GM12878 (cell line): ENCODE results near the gene MXRA7. TPM values are rescaled to one million over a fixed set of nuclear protein-coding genes. Genes with fewer than 3 reads are reported as not detected.

Experiments
- CBFB ChIP-seq: IDR thresholded peaks from 2 replicates; pipeline ENCODE4 v1.6.1; 2016; ENCODE audit warnings: antibody characterized with exemption, low read depth
- CEBPZ ChIP-seq: fragments of 150-350 bp; IDR thresholded peaks from 2 replicates; pipeline ENCODE4 v1.6.1; 2016; ENCODE audit warnings: low read depth, low read length
- ESRRA ChIP-seq: IDR thresholded peaks from 2 replicates; pipeline ENCODE4 v1.6.1; 2012; ENCODE audit warnings: mild to moderate bottlenecking, low read length, improper control_type of control experiment
- HDAC6 ChIP-seq: fragments of 200-600 bp; sonication (generic); IDR thresholded peaks from one replicate; pipeline ENCODE4 v1.8.0; 2017; ENCODE audit warnings: antibody characterized with exemption; ENCODE audit not compliant: unreplicated experiment
- KDM1A ChIP-seq: fragments of 200-600 bp; sonication (generic); IDR thresholded peaks from 2 replicates; pipeline ENCODE4 v1.6.1; 2016; ENCODE audit warnings: borderline replicate concordance
- KLF5 ChIP-seq: fragments of 450-650 bp; IDR thresholded peaks from 2 replicates; pipeline ENCODE4 v1.6.1; 2014; ENCODE audit warnings: mild to moderate bottlenecking; ENCODE audit not compliant: partially characterized antibody
- MEF2B ChIP-seq: fragments of 450-650 bp; IDR thresholded peaks from 2 replicates; pipeline ENCODE4 v1.6.1; 2018; ENCODE audit warnings: mild to moderate bottlenecking, moderate library complexity; ENCODE audit not compliant: partially characterized antibody, poor library complexity, severe bottlenecking
- MYC ChIP-seq: IDR thresholded peaks from 2 replicates; pipeline ENCODE4 v1.6.1; 2011; ENCODE audit warnings: mild to moderate bottlenecking, low read length, moderate library complexity, inconsistent platforms; ENCODE audit not compliant: insufficient read depth, insufficient replicate concordance, insufficient read length, severe bottlenecking
- NFXL1 ChIP-seq: fragments of 450-650 bp; IDR thresholded peaks from 2 replicates; pipeline ENCODE4 v1.6.1; 2017; ENCODE audit warnings: antibody characterized with exemption, mild to moderate bottlenecking, borderline replicate concordance
- NKRF ChIP-seq: fragments of 450-650 bp; conservative IDR thresholded peaks from 2 replicates; pipeline ENCODE4 v1.6.1; 2017; ENCODE audit warnings: mild to moderate bottlenecking, moderate library complexity
- NR2C1 ChIP-seq: fragments of 450-650 bp; IDR thresholded peaks from 2 replicates; pipeline ENCODE4 v1.6.1; 2017; ENCODE audit warnings: antibody characterized with exemption, mild to moderate bottlenecking, moderate library complexity
- PAX5 ChIP-seq: IDR thresholded peaks from 2 replicates; pipeline ENCODE4 v1.6.1; 2011; ENCODE audit warnings: low read depth, low read length, borderline replicate concordance
- RUNX3 ChIP-seq: IDR thresholded peaks from 2 replicates; pipeline ENCODE4 v1.6.1; 2012; ENCODE audit warnings: low read length, inconsistent platforms
- SIX5 ChIP-seq: IDR thresholded peaks from 2 replicates; pipeline ENCODE4 v1.6.1; 2011; ENCODE audit warnings: mild to moderate bottlenecking, low read depth, low read length, moderate library complexity; ENCODE audit not compliant: severe bottlenecking
- TAF1 ChIP-seq: IDR thresholded peaks from 2 replicates; pipeline ENCODE4 v1.6.1; 2011; ENCODE audit warnings: mild to moderate bottlenecking, low read depth, low read length, borderline replicate concordance
- WRNIP1 ChIP-seq: IDR thresholded peaks from 2 replicates; pipeline ENCODE4 v1.6.1; 2011; ENCODE audit warnings: low read depth, low read length, improper control_type of control experiment, borderline replicate concordance
- ZNF217 ChIP-seq: fragments of 450-650 bp; IDR thresholded peaks from 2 replicates; pipeline ENCODE4 v1.6.1; 2017; ENCODE audit warnings: antibody characterized with exemption, mild to moderate bottlenecking
- ZNF24 ChIP-seq: fragments of 450-650 bp; IDR thresholded peaks from 2 replicates; pipeline ENCODE4 v1.6.1; 2017; ENCODE audit warnings: antibody characterized with exemption, mild to moderate bottlenecking
- polyA plus RNA-seq, 11 experiments: library from polyadenylated mRNA; depleted of rRNA in 4 of 11; unstranded in 6 of 11; stranded (reverse) in 5 of 11; fragments of >200 nt; fragmentation: Nextera tagmentation in 4 of 11; fragmentation: Illumina TruSeq in 1 of 11; extraction: Ambion mirVana in 4 of 11; extraction: Trizol in 1 of 11; gene quantifications; 1 replicate in 1 of 11; 2 replicates in 10 of 11; pipeline versions ENCODE4 v1.2.1 to v1.2.3, GENCODE V29; 2011 to 2016; ENCODE audit warnings: inconsistent platforms in 2 of 11, missing spikeins in 2 of 11, low read depth in 1 of 11
- total RNA-seq, 4 experiments: library from RNA; depleted of rRNA in 3 of 4; stranded (reverse); fragments of >200 nt in 3 of 4; fragmentation: Illumina TruSeq in 1 of 4; extraction: Trizol in 1 of 4; gene quantifications; 2 replicates each; pipeline versions ENCODE4 v1.2.1 to v1.2.3, GENCODE V29; 2013 to 2021
- TF ChIP-seq, protein P1 (sequence below): fragments of 450-650 bp; formaldehyde crosslinking; IDR thresholded peaks from 2 replicates; pipeline ENCODE4 v1.5.0; 2022; ENCODE audit warnings: mild to moderate bottlenecking, missing genetic modification characterization
- TF ChIP-seq, protein P2 (sequence below): fragments of 450-650 bp; IDR thresholded peaks from 2 replicates; pipeline ENCODE4 v1.6.1; 2017; ENCODE audit warnings: borderline replicate concordance

MXRA7 gene
- total and polyA plus RNA-seq, 10 of the 15 experiments (the other 5 are each of a cell fraction or from before 2014, with no cell fraction given) = 0.03 to 2.0 (median 0.33) TPM

GRCh38 chr17:76737676-76738467 lies 27.1 kb upstream of the MXRA7 start, which contains the start of gene MFSD11 (continued):
- no peak for TF ChIP-seq MYC
- TF ChIP-seq ESRRA = no peak
- TF ChIP-seq CBFB = no peak
- no peak for TF ChIP-seq KDM1A
- peak; percentile 96 for TF ChIP-seq NKRF
- TF ChIP-seq, protein P1, sequence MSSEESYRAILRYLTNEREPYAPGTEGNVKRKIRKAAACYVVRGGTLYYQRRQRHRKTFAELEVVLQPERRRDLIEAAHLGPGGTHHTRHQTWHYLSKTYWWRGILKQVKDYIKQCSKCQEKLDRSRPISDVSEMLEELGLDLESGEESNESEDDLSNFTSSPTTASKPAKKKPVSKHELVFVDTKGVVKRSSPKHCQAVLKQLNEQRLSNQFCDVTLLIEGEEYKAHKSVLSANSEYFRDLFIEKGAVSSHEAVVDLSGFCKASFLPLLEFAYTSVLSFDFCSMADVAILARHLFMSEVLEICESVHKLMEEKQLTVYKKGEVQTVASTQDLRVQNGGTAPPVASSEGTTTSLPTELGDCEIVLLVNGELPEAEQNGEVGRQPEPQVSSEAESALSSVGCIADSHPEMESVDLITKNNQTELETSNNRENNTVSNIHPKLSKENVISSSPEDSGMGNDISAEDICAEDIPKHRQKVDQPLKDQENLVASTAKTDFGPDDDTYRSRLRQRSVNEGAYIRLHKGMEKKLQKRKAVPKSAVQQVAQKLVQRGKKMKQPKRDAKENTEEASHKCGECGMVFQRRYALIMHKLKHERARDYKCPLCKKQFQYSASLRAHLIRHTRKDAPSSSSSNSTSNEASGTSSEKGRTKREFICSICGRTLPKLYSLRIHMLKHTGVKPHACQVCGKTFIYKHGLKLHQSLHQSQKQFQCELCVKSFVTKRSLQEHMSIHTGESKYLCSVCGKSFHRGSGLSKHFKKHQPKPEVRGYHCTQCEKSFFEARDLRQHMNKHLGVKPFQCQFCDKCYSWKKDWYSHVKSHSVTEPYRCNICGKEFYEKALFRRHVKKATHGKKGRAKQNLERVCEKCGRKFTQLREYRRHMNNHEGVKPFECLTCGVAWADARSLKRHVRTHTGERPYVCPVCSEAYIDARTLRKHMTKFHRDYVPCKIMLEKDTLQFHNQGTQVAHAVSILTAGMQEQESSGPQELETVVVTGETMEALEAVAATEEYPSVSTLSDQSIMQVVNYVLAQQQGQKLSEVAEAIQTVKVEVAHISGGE (CRISPR knock-in tag) = no peak
- TF ChIP-seq RUNX3 = peak; percentile 84
- TF ChIP-seq TAF1 = peak; percentile 21; the same call in 1 of the 2 replicates
- TF ChIP-seq, protein P2, sequence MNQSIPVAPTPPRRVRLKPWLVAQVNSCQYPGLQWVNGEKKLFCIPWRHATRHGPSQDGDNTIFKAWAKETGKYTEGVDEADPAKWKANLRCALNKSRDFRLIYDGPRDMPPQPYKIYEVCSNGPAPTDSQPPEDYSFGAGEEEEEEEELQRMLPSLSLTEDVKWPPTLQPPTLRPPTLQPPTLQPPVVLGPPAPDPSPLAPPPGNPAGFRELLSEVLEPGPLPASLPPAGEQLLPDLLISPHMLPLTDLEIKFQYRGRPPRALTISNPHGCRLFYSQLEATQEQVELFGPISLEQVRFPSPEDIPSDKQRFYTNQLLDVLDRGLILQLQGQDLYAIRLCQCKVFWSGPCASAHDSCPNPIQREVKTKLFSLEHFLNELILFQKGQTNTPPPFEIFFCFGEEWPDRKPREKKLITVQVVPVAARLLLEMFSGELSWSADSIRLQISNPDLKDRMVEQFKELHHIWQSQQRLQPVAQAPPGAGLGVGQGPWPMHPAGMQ = no peak
- TF ChIP-seq SIX5 = peak; percentile 83
- TF ChIP-seq KLF5 = no peak
- no peak for TF ChIP-seq ZNF24
- TF ChIP-seq WRNIP1 = no peak
- no peak for TF ChIP-seq MEF2B
- TF ChIP-seq ZNF217 = no peak
- no peak for TF ChIP-seq HDAC6
- TF ChIP-seq NR2C1 = peak; percentile 77
- no peak for TF ChIP-seq NFXL1
- TF ChIP-seq PAX5 = no peak
- TF ChIP-seq CEBPZ = no peak
